NCI-H2107 treated with DMSO at 0.1 percent for 48 hours (cell line): ENCODE data around the gene FGF22.

ENCODE experiments used
- DNase-seq: peaks from one replicate; lab custom pipeline; 2025; ENCODE audit not compliant: unreplicated experiment; lab: John Stamatoyannopoulos, UW

Gene FGF22

GRCh38 chr19:642767-643727, 3.4 kb downstream of the FGF22 start:
- DNase-seq = no peak

DNA sequence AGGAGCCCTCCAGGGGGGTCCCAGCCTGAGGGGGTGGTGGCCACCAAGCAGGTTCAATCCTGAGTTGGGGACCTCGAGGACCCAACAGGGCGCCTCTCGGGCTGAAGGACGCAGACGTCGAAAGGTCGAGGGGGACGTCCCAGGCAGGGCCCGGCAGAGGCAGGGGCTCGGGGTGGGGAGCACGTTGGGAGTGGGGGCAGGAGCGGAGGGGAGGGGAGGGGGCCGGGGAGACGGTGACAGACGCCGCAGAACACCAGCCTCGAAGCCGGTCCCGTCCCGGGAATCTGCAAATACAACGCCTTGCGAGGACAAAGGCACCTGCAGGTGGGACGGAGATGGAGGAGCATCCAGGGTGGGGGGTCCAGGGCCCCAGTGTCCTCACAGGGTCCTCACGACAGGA, 4.1 kb downstream of the FGF22 start:
- no peak for DNase-seq

GRCh38 chr19:644363-644762, 4.7 kb downstream of the FGF22 start:
- no peak for DNase-seq

GRCh38 chr19:644789-645188, 5.1 kb downstream of the FGF22 start:
- DNase-seq = no peak

- no peak for DNase-seq
Measured at GRCh38 chr19:645912-646778, 6.5 kb downstream of the FGF22 start.

GRCh38 chr19:646779-647565, 7.3 kb downstream of the FGF22 start:
- DNase-seq = no peak

DNA sequence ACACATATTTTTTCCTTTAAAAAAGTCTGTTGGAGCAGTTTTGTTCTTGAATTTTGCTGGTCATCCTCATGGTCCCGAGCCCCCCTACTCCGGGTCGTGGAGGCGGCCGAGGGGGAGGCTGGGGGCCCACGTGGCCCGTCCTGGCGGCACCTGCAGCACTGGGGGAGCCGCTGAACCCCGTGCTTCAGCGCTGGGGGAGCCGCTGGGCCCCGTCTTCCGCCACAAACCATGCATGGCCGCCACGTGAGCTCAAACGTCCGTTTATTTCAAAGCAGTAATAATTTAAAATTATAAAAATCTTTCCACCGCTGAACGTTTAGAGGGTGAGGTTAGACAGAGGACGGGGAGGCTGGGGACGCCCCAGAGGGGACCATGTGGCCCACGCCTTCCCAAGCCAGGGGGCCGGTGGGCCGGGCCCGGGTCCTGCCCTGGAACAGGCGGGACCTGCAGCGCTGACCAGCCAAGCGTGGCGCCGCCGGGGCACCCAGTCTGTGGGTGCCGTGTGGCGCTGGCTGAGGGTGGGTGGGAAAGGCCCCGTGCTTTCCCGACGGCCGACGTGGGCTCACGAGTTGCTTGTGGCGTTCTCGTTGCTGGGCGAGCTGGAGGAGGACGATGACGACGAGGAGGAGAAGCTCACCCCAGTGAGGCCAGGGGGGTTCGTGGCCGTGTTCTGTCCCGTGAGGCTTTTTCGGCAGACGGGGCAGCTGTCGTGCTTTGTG, 8.0 kb downstream of the FGF22 start:
- no peak for DNase-seq

- DNase-seq = no peak
Measured at GRCh38 chr19:648305-648704, 8.6 kb downstream of the FGF22 start.

DNA sequence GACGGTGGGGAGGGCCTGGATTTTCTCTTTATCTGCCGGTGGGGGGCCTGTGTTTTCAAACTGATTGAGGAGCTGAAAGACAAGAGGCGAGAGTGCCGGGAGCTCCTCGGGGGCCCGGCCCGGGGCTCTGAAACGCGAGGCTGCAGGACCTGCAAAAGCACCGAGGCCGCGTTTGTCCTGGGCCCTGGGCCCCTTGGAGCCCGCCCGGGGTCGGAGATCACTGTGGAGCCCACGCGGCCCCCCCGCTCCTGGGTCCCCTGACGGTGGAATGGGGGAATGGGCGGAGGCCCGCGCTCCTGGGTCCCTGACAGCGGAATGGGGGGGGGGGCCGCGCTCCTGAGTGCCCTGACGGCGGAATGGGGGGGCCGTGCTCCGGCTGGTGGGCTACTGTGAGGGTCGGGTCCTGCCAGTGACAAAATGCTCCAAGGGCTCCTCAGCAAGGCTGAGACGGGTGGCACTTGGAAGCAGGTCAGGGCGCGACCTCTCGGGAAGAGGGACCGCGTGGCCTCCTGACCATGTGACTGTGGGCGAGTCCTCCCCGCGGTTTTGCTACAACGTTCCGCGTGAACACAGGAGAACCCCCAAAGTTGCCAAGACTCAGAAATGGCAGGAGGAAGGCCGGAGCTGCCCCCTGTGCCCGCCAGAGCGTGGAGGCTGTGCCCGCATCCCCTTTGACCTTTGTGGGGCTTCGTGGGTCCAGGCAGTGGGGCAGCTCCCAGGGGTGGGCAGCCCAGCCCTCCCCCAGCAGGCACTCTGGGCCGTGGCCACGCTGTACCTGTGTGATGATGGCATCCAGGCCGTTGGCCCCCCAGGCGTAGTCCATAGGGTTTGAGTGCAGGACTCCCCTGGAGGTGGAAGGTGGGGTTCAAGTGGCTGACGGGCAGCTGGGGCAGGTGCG, 9.5 kb downstream of the FGF22 start:
- no peak for DNase-seq

- DNase-seq = no peak
Measured at GRCh38 chr19:650121-650520, 10.4 kb downstream of the FGF22 start.

DNA sequence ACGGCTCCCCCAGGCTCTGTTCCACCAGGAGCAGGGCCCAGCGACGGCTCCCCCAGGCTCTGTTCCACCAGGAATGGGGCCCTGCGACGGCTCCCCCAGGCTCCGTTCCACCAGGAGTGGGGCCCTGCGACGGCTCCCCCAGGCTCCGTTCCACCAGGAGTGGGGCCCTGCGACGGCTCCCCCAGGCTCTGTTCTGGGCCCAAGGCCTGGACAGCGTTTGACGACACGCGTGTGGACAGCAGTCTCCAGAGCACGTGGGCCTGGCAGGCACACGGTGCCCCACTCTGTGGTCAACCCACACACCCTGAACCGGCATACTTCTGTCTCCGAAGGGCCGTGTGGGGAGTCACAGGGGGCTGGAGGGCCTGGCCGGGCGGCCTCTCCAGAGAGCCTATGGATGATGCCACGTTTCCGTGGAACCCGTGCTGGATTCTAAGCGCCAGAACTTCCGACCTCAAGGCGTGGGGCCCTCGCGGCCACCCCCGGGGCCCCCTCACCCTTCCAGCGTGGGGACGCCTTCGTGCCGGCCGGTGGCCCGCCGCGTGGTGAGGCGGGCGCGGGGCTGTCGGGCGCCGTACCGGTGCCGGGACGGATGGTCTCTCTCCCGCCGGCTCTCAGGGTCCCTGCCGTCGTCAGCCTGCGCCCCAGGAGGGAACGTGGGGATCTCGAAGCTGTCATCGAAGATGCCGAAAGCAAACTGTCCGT, 11.6 kb downstream of the FGF22 start:
- no peak for DNase-seq

DNA sequence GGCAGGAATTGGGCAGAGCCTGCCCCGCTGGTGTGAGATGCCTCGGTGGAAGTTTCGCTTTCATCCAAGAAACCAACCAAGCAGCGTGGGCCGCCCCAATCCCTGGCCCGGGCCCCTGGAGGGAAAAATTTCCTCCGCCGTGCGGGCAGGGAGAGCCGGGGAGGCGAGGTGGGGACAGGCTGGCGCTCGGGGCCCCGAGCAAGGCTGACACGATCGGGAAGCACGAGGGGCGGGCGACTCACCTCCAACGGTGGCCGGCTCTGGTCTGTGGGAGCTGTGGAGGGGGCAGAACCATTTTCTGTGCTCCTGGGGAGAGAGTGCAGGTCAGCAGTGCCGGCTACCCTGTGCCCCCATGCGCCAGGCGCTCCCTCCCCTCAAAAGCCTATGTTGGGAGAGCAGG, 12.3 kb downstream of the FGF22 start:
- DNase-seq = no peak

GRCh38 chr19:652467-653389, 13.0 kb downstream of the FGF22 start:
- DNase-seq = no peak

- DNase-seq = no peak
Measured at GRCh38 chr19:653425-653824, 13.7 kb downstream of the FGF22 start.

DNA sequence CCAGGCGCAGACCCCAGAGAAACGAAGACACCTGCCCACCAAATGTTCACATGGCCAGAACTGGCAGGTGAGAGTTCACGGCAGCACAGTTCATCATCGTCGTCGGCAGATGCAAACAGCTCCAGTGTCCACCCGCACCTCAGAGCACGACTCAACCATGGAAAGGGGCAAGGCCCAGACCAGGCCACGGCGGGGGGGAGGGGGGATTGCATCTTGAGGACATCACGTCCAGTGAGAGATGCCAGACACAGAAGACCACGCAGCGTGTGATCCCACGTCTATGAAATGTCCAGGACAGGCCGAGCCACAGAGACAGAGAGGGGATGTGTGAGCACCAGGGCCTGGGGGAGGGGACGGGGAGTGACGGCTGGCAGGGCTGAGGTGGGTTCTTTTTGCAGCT, 16.0 kb downstream of the FGF22 start:
- DNase-seq = no peak

DNA sequence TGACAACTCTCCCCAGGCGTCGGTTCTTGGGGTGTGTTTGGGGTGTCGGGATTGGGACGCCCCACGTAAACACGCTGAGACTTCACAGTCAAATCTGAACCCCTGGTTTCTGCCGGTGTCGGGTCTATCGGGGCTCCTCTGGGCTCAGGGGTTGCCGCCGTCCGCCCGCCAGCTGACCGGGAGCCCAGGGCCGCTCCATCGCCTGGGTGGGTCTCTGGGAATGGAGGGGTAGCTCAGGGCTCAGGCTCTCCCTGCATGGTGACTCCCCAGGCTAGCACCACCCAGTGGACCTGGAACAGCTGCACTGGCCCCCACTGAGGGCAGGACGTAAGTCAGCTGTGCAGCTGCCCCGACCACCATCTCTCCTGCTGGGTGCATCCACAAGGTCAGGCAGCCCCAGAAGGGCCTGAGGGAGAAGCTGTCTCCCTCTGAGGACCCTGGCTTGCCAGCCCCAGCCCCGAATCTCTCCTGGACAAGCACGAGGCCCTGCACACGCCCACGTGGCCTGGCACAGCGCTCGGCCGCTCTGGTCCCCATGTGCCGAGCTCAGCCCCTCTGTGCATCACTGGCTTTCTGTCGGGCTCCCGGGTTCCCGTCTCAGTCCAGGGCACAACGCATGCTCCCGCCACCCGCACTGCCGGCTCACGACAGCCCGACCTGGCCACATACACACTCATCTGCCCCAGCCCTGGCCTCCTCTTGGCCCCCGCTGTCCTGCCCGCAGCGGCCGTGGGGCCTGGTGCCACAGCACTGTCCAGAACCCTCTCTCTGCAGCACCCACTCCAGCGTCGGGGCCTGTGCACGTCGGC, 17.3 kb downstream of the FGF22 start:
- no peak for DNase-seq

GRCh38 chr19:657611-658010, 17.9 kb downstream of the FGF22 start:
- DNase-seq = no peak
